Endothelial cell of umbilical vein (primary cell): Measurements from ENCODE around the gene KASH5.

Experiments
- POLR2A ChIP-seq: IDR thresholded peaks from 2 replicates; pipeline ENCODE4 v1.6.1; 2012; ENCODE audit warnings: low read depth, mild to moderate bottlenecking, control low read depth, low read length
- POLR2AphosphoS5 ChIP-seq: IDR thresholded peaks from 2 replicates; pipeline ENCODE4 v1.6.1; 2012; ENCODE audit warnings: low read depth, mild to moderate bottlenecking, control low read depth, low read length, moderate library complexity; ENCODE audit not compliant: insufficient read depth

DNA sequence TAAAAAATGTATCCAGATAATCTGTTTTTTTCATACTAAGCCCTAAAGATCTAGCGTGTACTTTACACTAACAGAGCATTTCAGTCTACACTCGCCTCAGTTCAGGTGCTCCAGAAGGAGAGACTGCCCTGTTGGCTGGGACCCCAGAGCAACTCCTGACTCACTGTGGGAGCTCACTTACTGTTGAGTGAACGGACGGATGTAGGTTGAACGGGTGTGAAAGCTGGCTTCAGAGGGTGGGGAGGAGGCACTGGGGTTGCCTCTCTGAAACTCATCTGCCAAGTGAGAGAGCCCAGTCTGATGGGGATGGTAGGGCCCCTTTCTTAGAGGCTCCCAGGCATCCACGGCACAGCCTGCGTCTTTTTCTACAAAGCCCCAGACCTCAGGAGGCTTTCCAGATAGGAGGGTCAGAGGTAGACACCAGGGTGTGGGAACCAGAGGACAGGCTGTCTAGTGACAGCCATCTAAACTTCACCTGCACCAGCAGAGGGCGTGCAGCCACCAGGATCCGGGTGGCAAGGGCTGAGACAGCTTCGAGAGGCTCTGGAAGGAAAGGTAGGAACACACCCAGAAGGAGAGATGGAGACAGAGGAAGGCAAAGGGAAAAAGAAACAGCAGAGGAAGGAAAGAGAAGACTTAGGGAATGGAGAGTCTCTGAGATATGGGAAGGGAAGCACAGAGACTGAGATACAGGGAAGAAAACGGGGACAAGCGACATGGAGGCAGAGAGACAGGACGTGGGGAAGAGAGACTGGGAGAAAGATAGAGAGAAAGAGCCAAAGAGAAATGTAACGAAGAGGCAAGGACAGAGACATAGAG, 3.7 kb downstream of the KASH5 start:
- TF ChIP-seq POLR2AphosphoS5: no peak
- no peak for TF ChIP-seq POLR2A
